Osteoblast (primary cell): Measurements from ENCODE around the gene ELL2. TPM values are rescaled to one million over a fixed set of nuclear protein-coding genes. Genes with fewer than 3 reads are reported as not detected.

Experiments used
- DNase-seq: peaks from one replicate; pipeline ENCODE4 v3.0.0; 2011; ENCODE audit warnings: low spot score, mixed read lengths; ENCODE audit not compliant: insufficient read length; ENCODE audit errors: missing footprints
- H2AFZ ChIP-seq: 2 replicates; pipeline ENCODE4 v1.6.0; 2011; ENCODE audit warnings: mild to moderate bottlenecking, low read length
- H3K27ac ChIP-seq: 2 replicates; pipeline ENCODE4 v1.5.1; 2011; ENCODE audit warnings: mild to moderate bottlenecking, low read depth, low read length, moderate library complexity
- H3K27me3 ChIP-seq: 2 replicates; pipeline ENCODE4 v1.6.0; 2012; ENCODE audit warnings: mild to moderate bottlenecking, control low read depth, inconsistent platforms, low read length, moderate library complexity; ENCODE audit not compliant: insufficient read depth
- H3K36me3 ChIP-seq: 2 replicates; pipeline ENCODE4 v1.5.1; 2011; ENCODE audit warnings: mild to moderate bottlenecking, low read length, control low read depth, moderate library complexity; ENCODE audit not compliant: insufficient read depth
- H3K4me1 ChIP-seq: 2 replicates; pipeline ENCODE4 v1.5.1; 2011; ENCODE audit warnings: mild to moderate bottlenecking, low read length, control low read depth, moderate library complexity; ENCODE audit not compliant: insufficient read depth
- H3K4me2 ChIP-seq: 2 replicates; pipeline ENCODE4 v1.6.0; 2011; ENCODE audit warnings: mild to moderate bottlenecking, low read length; ENCODE audit not compliant: insufficient read depth
- H3K4me3 ChIP-seq: fragments of 200-600 bp; sonication (generic); 3 replicates; pipeline ENCODE4 v1.5.1; 2012; ENCODE audit warnings: mild to moderate bottlenecking, low read length, inconsistent platforms; ENCODE audit not compliant: insufficient read depth
- H3K79me2 ChIP-seq: 2 replicates; pipeline ENCODE4 v1.6.0; 2012; ENCODE audit warnings: mild to moderate bottlenecking, low read length, control low read depth, inconsistent platforms; ENCODE audit not compliant: insufficient read depth
- H3K9me3 ChIP-seq: 2 replicates; pipeline ENCODE4 v1.5.1; 2011; ENCODE audit warnings: low read depth, low read length, control low read depth
- H4K20me1 ChIP-seq: 2 replicates; pipeline ENCODE4 v1.6.0; 2012; ENCODE audit warnings: mild to moderate bottlenecking, low read length, control low read depth; ENCODE audit not compliant: insufficient read depth
- CTCF ChIP-seq: IDR thresholded peaks from 2 replicates; pipeline ENCODE4 v1.5.1; 2011; ENCODE audit warnings: mild to moderate bottlenecking, low read depth, low read length, moderate library complexity; ENCODE audit errors: extremely low read depth
- total RNA-seq: library from RNA; depleted of rRNA; stranded (reverse); fragments of >200 nt; gene quantifications from 2 replicates; pipeline ENCODE4 v1.2.3, GENCODE V29; 2012

Gene ELL2
- total RNA-seq, 1 donor: 123 TPM

- Histone ChIP-seq H3K4me3 (no peak overlapping the region), H3K27ac (peak overlapping the region; percentile 89), H3K27me3 (no peaks in the 10 kb centered on the region), H3K79me2 (no peaks in the 10 kb centered on the region), H4K20me1 (no peaks in the 10 kb centered on the region), H3K36me3 (no peaks in the 10 kb centered on the region), H3K9me3 (no peaks in the 10 kb centered on the region), H3K4me1 (peaks cover 22% of the 10 kb centered on the region), H2AFZ (no peak overlapping the region), H3K4me2 (no peak overlapping the region)
- no peak for DNase-seq
- no peak for TF ChIP-seq CTCF
Measured at GRCh38 chr5:95840956-95841705, 120.5 kb downstream of the ELL2 start.

- Histone ChIP-seq H2AFZ (no peak overlapping the region), H3K4me1 (peaks cover 33% of the 10 kb centered on the region), H3K27ac (no peak overlapping the region), H3K36me3 (no peaks in the 10 kb centered on the region), H3K27me3 (no peaks in the 10 kb centered on the region), H3K79me2 (no peaks in the 10 kb centered on the region), H3K9me3 (no peaks in the 10 kb centered on the region), H3K4me3 (no peak overlapping the region), H4K20me1 (no peaks in the 10 kb centered on the region), H3K4me2 (no peak overlapping the region)
- TF ChIP-seq CTCF: no peak
- DNase-seq: no peak
Measured at GRCh38 chr5:95839658-95840057, 122.0 kb downstream of the ELL2 start.

- Histone ChIP-seq H3K27me3 (no peaks in the 10 kb centered on the region), H2AFZ (peak overlapping the region; percentile 12), H3K4me1 (peaks cover 35% of the 10 kb centered on the region), H3K79me2 (no peaks in the 10 kb centered on the region), H3K27ac (no peak overlapping the region), H3K9me3 (no peaks in the 10 kb centered on the region), H3K4me3 (no peak overlapping the region), H3K4me2 (no peak overlapping the region), H3K36me3 (no peaks in the 10 kb centered on the region), H4K20me1 (no peaks in the 10 kb centered on the region)
- no peak for DNase-seq
- TF ChIP-seq CTCF: no peak
Measured at GRCh38 chr5:95838556-95838955, 123.1 kb downstream of the ELL2 start.

- Histone ChIP-seq H3K9me3 (no peaks in the 10 kb centered on the region), H3K4me3 (no peak overlapping the region), H3K36me3 (no peaks in the 10 kb centered on the region), H2AFZ (no peak overlapping the region), H4K20me1 (no peaks in the 10 kb centered on the region), H3K27me3 (no peaks in the 10 kb centered on the region), H3K79me2 (no peaks in the 10 kb centered on the region), H3K4me1 (peaks cover 30% of the 10 kb centered on the region), H3K27ac (no peak overlapping the region), H3K4me2 (no peak overlapping the region)
- DNase-seq: no peak
- TF ChIP-seq CTCF: no peak
Measured at GRCh38 chr5:95838001-95838520, 123.6 kb downstream of the ELL2 start.
